Spleen (tissue), 7 donors: ENCODE data around the gene FRMD4A.

ENCODE experiments used
- CTCF ChIP-seq, 11 experiments: fragments of 200-600 bp in 7 of 11; fragments of 450-650 bp in 4 of 11; sonication (generic) in 4 of 11; IDR thresholded peaks in 8 of 11; conservative IDR thresholded peaks in 3 of 11; 1 replicate in 7 of 11; 2 replicates in 4 of 11; pipeline versions ENCODE4 v1.4.0 to v1.8.0; 2016 to 2021; ENCODE audit warnings: antibody characterized with exemption in 11 of 11, inconsistent platforms in 4 of 11, mild to moderate bottlenecking in 1 of 11
- POLR2A ChIP-seq, 3 donors: fragments of 450-650 bp; IDR thresholded peaks; one replicate each; pipeline ENCODE4 v1.5.1; 2017; ENCODE audit warnings: antibody characterized with exemption in 3 of 3, mild to moderate bottlenecking in 1 of 3
- POLR2AphosphoS5 ChIP-seq, 3 donors: sonication (generic); formaldehyde crosslinking; IDR thresholded peaks; one replicate each; pipeline ENCODE4 v1.5.1; 2017; ENCODE audit warnings: antibody characterized with exemption in 3 of 3
- donor health status: DM: no; HTN: no; CAD: no; lungs with moderate emphysema.
- donor health status: DM: no; HTN: no; CAD: no.
- donor health status: DM: no; HTN: no; CAD: no.

- TF ChIP-seq CTCF (IDR thresholded peaks at IDR 0.05 in 8 of 11, conservative IDR thresholded peaks at IDR 0.05 in 3 of 11) (no peak), POLR2A (IDR thresholded peaks at IDR 0.05) (no peak), POLR2AphosphoS5 (IDR thresholded peaks at IDR 0.05) (no peak)
These were observed 488.6 kb downstream of the FRMD4A start for GRCh38 chr10:13842117-13842516.
